HG03066 (cell line): ENCODE results near the gene OPA3.

ENCODE experiments used
- ATAC-seq: cut with Tn5 transposase; IDR thresholded peaks from one replicate; pipeline ENCODE4 v1.9.1; 2021; ENCODE audit warnings: low read depth; ENCODE audit not compliant: unreplicated experiment

Gene OPA3

GRCh38 chr19:45598267-45599001 lies 13.8 kb upstream of the OPA3 start:
- no peak for ATAC-seq

DNA sequence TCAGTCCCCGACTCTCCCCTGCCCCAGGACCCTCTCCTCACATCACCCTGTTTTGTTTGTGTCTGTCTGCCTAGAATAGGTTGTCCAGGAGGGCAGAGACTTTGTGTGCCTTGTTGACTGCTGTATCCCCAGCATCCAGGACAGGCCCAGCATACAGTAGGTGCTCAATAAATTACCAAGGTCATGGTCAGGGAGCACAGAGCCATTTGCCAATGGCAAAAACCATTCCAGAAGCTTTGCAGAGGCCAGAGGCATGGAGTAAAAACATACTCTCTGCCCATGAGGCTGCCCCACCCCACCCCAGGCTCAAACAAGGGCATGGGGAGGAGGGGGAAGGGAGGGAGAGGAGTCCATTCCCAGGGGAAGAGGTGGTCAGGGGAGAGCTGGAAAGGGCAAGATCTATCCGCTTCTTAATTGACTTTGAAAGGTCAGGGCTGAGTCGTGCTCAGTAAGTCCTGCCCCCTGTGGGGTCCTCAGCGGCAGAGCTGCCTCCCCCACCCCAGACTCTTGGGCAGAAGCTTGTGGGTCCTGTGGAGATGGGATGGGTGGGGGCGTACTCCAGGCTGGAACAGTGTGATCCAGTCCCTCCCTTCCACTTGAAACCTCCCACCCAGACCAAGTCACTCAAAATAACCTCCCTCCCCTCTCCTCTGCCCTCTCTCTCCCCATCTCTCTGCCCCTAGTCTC lies 13.0 kb upstream of the OPA3 start:
- no peak for ATAC-seq

DNA sequence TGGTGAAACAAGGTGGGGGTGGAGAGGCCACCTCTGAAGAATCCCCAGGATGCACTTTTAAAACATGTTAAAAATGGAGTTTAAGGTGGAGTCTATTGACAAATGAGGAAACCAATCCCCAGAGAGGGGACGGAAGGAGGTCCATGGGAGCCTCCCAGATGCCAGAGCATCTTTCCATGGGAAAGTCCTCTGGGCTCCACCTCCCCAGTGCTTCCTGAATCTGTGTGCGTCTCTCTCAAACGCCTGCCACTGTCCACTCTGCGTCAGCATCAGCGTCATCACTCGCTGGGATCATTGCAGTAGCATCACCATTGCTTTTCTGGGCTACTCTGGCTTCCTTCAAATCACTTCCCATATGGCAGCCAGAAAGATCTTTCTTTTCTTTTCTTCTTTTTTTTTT lies 11.2 kb upstream of the OPA3 start:
- no peak for ATAC-seq

- ATAC-seq: no peak
Measured at GRCh38 chr19:45593520-45593919, 8.9 kb upstream of the OPA3 start.

- ATAC-seq: no peak
Measured at GRCh38 chr19:45592366-45592765, 7.8 kb upstream of the OPA3 start.

- no peak for ATAC-seq
Measured at GRCh38 chr19:45591638-45592005, 7.0 kb upstream of the OPA3 start.

GRCh38 chr19:45591004-45591637 lies 6.5 kb upstream of the OPA3 start:
- no peak for ATAC-seq

DNA sequence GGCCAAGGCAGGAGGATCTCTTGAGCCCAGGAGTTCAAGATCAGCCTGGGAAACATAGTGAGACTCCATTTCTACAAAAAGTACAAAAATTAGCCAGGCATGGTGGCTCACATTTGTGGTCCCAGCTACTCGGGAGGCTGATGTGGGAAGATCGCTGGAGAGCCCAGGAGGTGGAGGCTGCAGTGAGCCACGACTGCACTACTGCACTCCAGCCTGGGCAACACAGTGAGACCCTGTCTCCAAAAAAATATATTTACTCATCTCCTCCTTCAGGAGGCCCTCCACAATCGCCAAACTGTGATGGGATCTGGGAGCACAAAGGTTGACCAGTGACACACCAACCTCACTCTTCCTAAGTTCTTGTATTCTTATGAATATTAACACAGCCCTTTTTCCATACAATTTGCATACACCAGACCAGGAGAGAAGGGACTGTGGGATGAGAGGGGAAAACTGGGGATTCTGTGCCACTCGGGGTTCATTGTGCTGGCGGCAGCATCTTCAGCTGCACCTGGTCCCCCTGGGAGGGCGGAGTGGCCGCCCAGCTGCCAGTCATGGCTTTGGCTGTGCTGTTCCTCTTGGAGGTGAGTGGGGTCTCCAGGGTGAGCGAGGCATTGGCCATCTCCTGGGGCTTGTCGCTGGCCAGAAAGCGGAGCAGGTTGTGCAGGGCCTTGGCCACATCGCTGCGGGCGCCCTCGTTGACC lies 5.8 kb upstream of the OPA3 start:
- no peak for ATAC-seq

- no peak for ATAC-seq
Measured at GRCh38 chr19:45589768-45590167, 5.2 kb upstream of the OPA3 start.

DNA sequence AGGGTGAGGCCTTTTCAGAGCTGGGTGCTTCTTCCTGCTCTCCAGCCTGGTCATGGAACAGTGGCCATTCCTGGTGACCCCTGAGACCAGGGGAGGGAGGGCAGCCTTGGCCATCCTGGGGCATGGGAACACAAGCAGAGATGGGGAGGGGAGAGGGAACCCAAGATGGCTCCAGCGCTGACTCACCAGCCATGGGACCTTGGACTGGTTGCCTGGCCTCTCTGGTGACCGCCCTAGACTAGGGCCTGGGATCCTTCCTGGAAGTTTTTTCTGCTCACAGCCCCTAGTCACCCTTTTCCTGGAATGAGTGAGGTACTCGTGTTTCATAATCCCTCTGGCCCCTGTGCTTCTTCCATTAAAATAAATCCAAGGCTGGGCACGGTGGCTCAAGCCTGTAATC lies 3.3 kb upstream of the OPA3 start:
- no peak for ATAC-seq

DNA sequence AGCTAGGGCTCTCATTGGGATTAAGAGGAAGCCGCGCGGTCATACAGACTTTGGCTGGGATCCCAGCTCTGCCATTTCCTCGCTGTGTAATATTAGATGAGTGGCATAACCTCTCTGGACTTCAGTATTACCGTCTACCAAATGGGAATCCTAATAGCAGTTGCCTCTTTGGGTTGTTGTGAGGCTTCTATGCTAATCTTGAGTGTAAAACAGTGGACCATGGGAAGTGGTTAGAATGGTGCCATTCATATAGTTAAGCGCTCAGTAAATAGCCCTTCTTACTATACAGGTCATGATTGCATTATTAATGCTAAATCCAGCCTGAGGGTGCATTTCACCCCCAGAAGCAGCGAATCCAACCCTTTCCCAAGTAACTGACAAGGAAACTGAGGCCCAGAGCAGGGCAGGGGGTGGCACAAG lies 566 bp upstream of the OPA3 start:
- no peak for ATAC-seq

GRCh38 chr19:45581576-45581975 lies 3.0 kb downstream of the OPA3 start:
- ATAC-seq: no peak

- ATAC-seq: no peak
Measured at GRCh38 chr19:45578861-45579260, 5.7 kb downstream of the OPA3 start.

- no peak for ATAC-seq
Measured at GRCh38 chr19:45577111-45577905, 7.3 kb downstream of the OPA3 start.

- ATAC-seq: no peak
Measured at GRCh38 chr19:45576682-45577081, 7.9 kb downstream of the OPA3 start.

DNA sequence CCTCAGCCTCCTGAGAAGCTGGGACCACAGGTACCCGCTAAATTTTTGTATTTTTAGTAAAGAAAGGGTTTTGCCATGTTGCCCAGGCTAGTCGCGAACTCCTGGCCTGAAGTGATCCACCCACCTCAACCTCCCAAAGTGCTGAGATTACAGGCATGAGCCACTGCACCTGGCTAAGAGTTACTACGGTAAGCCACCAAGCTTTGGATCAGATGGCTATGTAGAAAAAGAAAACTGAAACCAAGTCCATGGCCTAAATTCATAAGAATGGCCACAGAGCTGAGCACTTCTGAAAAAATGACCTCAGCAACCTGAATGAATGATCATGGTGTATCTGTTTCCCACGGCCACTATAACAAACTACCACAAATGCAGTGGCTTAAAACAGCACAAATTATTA lies 9.4 kb downstream of the OPA3 start:
- no peak for ATAC-seq

GRCh38 chr19:45574526-45574925 lies 10.1 kb downstream of the OPA3 start:
- ATAC-seq: no peak

DNA sequence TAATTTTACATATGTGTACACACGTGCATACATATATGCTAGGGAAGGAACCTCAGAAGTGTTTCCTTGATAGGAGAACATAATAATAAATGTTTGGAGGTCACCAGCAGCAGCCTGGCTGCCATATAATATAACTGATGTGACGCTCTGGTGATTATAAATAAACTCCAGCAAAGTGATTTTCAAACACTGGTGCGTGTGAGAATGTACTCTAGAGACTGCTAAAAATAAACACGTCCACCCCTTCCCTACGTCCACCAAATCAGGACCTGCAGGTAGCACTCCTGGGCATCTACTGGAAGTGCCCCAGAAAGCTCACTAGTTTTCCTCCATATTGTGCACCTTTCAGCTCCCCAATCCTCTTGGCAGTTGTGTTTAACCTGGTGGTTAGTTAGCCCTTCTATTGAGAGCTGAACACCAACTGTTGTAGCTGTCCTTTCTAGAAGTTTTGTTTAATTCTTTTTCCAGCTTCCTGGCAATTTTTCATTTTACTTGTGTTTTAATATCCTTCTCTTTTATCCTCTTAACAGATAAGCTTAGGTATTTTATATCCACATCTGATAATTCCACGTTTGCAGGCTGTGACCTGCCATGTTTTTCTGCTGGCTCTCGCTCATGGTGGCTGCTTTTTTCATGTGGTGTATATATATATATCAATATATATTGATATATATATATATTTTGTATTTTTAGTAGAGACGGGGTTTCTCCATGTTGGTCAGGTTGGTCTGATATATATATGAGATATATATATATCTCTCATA lies 13.0 kb downstream of the OPA3 start:
- ATAC-seq: no peak

DNA sequence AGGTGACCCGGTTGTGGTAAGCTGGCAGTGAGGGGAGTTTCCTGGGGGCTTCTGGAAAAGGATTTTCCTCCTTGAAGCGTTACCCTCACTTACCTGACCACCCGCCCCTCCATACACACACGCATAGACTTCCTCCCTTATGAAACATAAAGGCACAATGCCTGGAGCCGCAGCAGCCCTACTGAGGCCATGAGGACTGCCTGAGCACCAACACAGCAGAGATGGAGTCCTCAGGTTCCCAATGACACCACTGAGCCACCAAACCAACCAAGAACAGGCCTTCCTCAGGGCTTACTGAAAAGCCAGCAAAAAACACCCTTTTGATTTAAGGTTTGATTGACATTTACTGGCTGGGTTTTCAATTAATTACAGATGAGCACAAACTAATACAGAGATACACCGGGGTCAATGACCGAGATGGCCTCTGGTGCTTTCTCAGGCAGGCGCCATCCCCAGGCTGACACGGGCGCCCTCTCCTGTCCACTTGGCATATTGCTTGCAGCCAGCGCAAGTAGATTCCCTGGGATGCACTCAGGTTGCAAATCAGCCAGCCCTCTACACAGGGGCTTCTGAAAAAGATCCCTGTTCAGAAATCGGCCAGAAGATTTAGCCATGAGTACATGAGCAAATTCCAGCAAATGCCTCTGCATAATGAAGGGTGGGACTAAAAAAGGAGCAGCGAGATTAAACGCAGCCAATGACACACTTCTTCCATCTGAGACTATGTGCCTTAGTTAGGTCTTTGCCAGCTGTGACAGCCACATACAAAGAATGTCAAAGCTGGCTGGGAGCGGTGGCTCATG lies 14.8 kb downstream of the OPA3 start:
- no peak for ATAC-seq
